ENCODE measurements around the gene TMEM135.
"Not testable (repeated sequence)": the region's sequence is repeated elsewhere in the genome, so short reads cannot be mapped to it uniquely, and the experiment has no call there.

Gene TMEM135

GRCh38 chr11:87258171-87258833 is 220.6 kb downstream of the TMEM135 start:
- DNase-seq (ENCODE audit: low spot score), result no peak

GRCh38 chr11:87259736-87260135 is 222.0 kb downstream of the TMEM135 start:
- no peak for DNase-seq (ENCODE audit: low spot score)

- no peak for DNase-seq (ENCODE audit: low spot score)
These were observed 223.1 kb downstream of the TMEM135 start for GRCh38 chr11:87260811-87261210.

GRCh38 chr11:87263264-87263838 is 225.6 kb downstream of the TMEM135 start:
- DNase-seq (ENCODE audit: low spot score), result no peak

- DNase-seq (ENCODE audit: low spot score), result no peak
These were observed 226.2 kb downstream of the TMEM135 start for GRCh38 chr11:87263979-87264378.

- DNase-seq (ENCODE audit: low spot score), result no peak
These were observed 227.4 kb downstream of the TMEM135 start for GRCh38 chr11:87265132-87265531.

GRCh38 chr11:87265979-87266378 is 228.2 kb downstream of the TMEM135 start:
- no peak for DNase-seq (ENCODE audit: low spot score)

GRCh38 chr11:87266751-87267150 is 229.0 kb downstream of the TMEM135 start:
- no peak for DNase-seq (ENCODE audit: low spot score)

GRCh38 chr11:87271951-87272350 is 234.2 kb downstream of the TMEM135 start:
- DNase-seq (ENCODE audit: low spot score), result peak; percentile 19

- no peak for DNase-seq (ENCODE audit: low spot score)
These were observed 237.4 kb downstream of the TMEM135 start for GRCh38 chr11:87275176-87275575.

- no peak for DNase-seq (ENCODE audit: low spot score)
These were observed 242.4 kb downstream of the TMEM135 start for GRCh38 chr11:87280143-87280542.

GRCh38 chr11:87281496-87281895 is 243.8 kb downstream of the TMEM135 start:
- DNase-seq (ENCODE audit: low spot score), result no peak

- DNase-seq (ENCODE audit: low spot score), result no peak
These were observed 246.6 kb downstream of the TMEM135 start for GRCh38 chr11:87284306-87284705.

- DNase-seq (ENCODE audit: low spot score), result not testable (repeated sequence)
These were observed 247.9 kb downstream of the TMEM135 start for GRCh38 chr11:87285674-87286073.

- no peak for DNase-seq (ENCODE audit: low spot score)
These were observed 248.6 kb downstream of the TMEM135 start for GRCh38 chr11:87286338-87286737.

- DNase-seq (ENCODE audit: low spot score), result peak; percentile 74
These were observed 252.7 kb downstream of the TMEM135 start for GRCh38 chr11:87290304-87290922.

- no peak for DNase-seq (ENCODE audit: low spot score)
These were observed 254.9 kb downstream of the TMEM135 start for GRCh38 chr11:87292598-87292997.

- no peak for DNase-seq (ENCODE audit: low spot score)
These were observed 257.5 kb downstream of the TMEM135 start for GRCh38 chr11:87295237-87295636.

GRCh38 chr11:87296627-87297026 is 258.9 kb downstream of the TMEM135 start:
- no peak for DNase-seq (ENCODE audit: low spot score)

GRCh38 chr11:87298155-87298554 is 260.4 kb downstream of the TMEM135 start:
- DNase-seq (ENCODE audit: low spot score), result no peak

GRCh38 chr11:87299041-87299481 is 261.3 kb downstream of the TMEM135 start:
- DNase-seq (ENCODE audit: low spot score), result no peak

GRCh38 chr11:87300640-87301380 is 263.1 kb downstream of the TMEM135 start:
- DNase-seq (ENCODE audit: low spot score), result no peak
